IMR-90 (cell line): ENCODE results near the gene MYO1A. TPM values are rescaled to one million over a fixed set of nuclear protein-coding genes. Genes with fewer than 3 reads are reported as not detected.

Source experiments
- ATAC-seq: fragments of 200-7000 bp; cut with Tn5 transposase; 2 replicates; pipeline ENCODE4 v1.9.1; 2020; ENCODE audit warnings: low read depth, mild to moderate bottlenecking, moderate library complexity
- BruUV-seq: library from RNA; stranded (reverse); fragments of 400-500 nt; replicated peaks from 2 replicates; lab custom pipeline; 2021; lab: Mats Ljungman, UMichigan
- CTCF ChIA-PET: fragments of 300-600 bp; formaldehyde crosslinking; extraction: SDS; loops from one replicate; lab custom pipeline; 2021; ENCODE audit warnings: antibody characterized with exemption; lab: Yijun Ruan, JAX
- POLR2A ChIA-PET: fragments of 300-600 bp; sonication (Branson Sonifier 250); formaldehyde crosslinking; loops from one replicate; lab custom pipeline; 2022; ENCODE audit warnings: antibody characterized with exemption; ENCODE audit not compliant: unreplicated experiment; lab: Charles Lee
- DNase-seq: peaks from one replicate; pipeline ENCODE4 v3.0.0; 2013
- H2AFZ ChIP-seq: replicated peaks from 2 replicates; pipeline ENCODE3; 2013; ENCODE audit warnings: low read length, mild to moderate bottlenecking; ENCODE audit not compliant: poor library complexity
- H2AK5ac ChIP-seq: 2 replicates; pipeline ENCODE4 v1.6.1; 2013; ENCODE audit warnings: low read depth, low read length, inconsistent platforms
- H2AK9ac ChIP-seq: replicated peaks from 2 replicates; pipeline ENCODE3; 2013; ENCODE audit warnings: mild to moderate bottlenecking, low read depth, low read length, moderate library complexity; ENCODE audit not compliant: poor library complexity
- H2BK120ac ChIP-seq: 2 replicates; pipeline ENCODE4 v1.6.1; 2013; ENCODE audit warnings: low read depth, low read length, inconsistent platforms
- H2BK15ac ChIP-seq: 3 replicates; pipeline ENCODE4 v1.6.1; 2013; ENCODE audit warnings: low read depth, low read length, inconsistent platforms
- H2BK20ac ChIP-seq: 2 replicates; pipeline ENCODE4 v1.6.1; 2013; ENCODE audit warnings: low read depth, mild to moderate bottlenecking, inconsistent platforms, low read length, moderate library complexity
- H2BK5ac ChIP-seq: 2 replicates; pipeline ENCODE4 v1.6.1; 2013; ENCODE audit warnings: mild to moderate bottlenecking, low read depth, low read length, inconsistent platforms; ENCODE audit not compliant: poor library complexity, severe bottlenecking
- H3K14ac ChIP-seq: replicated peaks from 2 replicates; pipeline ENCODE4 v1.6.1; 2013; ENCODE audit warnings: low read depth, low read length, inconsistent platforms
- H3K18ac ChIP-seq: 2 replicates; pipeline ENCODE4 v1.6.1; 2013; ENCODE audit warnings: low read depth, low read length, control low read depth
- H3K23ac ChIP-seq: 2 replicates; pipeline ENCODE4 v1.6.1; 2013; ENCODE audit warnings: low read depth, low read length, inconsistent platforms
- H3K27ac ChIP-seq: 2 replicates; pipeline ENCODE4 v1.5.1; 2013; ENCODE audit warnings: mild to moderate bottlenecking, control low read depth, low read length; ENCODE audit not compliant: insufficient read depth
- H3K27me3 ChIP-seq: 2 replicates; pipeline ENCODE4 v1.6.1; 2013; ENCODE audit warnings: low read length; ENCODE audit not compliant: control insufficient read depth, insufficient read depth
- H3K36me3 ChIP-seq: 2 replicates; pipeline ENCODE4 v1.6.1; 2013; ENCODE audit warnings: low read length, mixed read lengths; ENCODE audit not compliant: control insufficient read depth, insufficient read depth
- H3K4ac ChIP-seq: 2 replicates; pipeline ENCODE4 v1.6.1; 2013; ENCODE audit warnings: low read depth, low read length, inconsistent platforms
- H3K4me1 ChIP-seq: 2 replicates; pipeline ENCODE4 v1.6.1; 2013; ENCODE audit warnings: low read length, mixed read lengths; ENCODE audit not compliant: control insufficient read depth, insufficient read depth
- H3K4me2 ChIP-seq: 2 replicates; pipeline ENCODE4 v1.6.1; 2013; ENCODE audit warnings: low read depth, mild to moderate bottlenecking, control low read depth, low read length, moderate library complexity
- H3K4me3 ChIP-seq: 2 replicates; pipeline ENCODE4 v1.5.1; 2013; ENCODE audit warnings: low read depth, mild to moderate bottlenecking, control low read depth, low read length, moderate library complexity; ENCODE audit not compliant: insufficient read depth
- H3K56ac ChIP-seq: 2 replicates; pipeline ENCODE4 v1.6.1; 2013; ENCODE audit warnings: low read length, inconsistent platforms; ENCODE audit not compliant: insufficient read depth; ENCODE audit errors: extremely low read depth
- H3K79me1 ChIP-seq, 2 experiments: 2 replicates each; pipeline ENCODE4 v1.6.1; 2013; ENCODE audit warnings: low read length in 2 of 2, inconsistent platforms in 1 of 2, low read depth in 1 of 2
- H3K9ac ChIP-seq: 2 replicates; pipeline ENCODE4 v1.6.1; 2013; ENCODE audit warnings: low read depth, low read length, control low read depth
- H3K9me1 ChIP-seq: 2 replicates; pipeline ENCODE4 v1.6.1; 2013; ENCODE audit warnings: low read length, inconsistent platforms; ENCODE audit not compliant: insufficient read depth
- H3K9me3 ChIP-seq: 2 replicates; pipeline ENCODE4 v1.6.1; 2013; ENCODE audit warnings: low read length; ENCODE audit not compliant: control insufficient read depth, insufficient read depth
- H4K20me1 ChIP-seq: 2 replicates; pipeline ENCODE4 v1.6.1; 2013; ENCODE audit warnings: low read length, inconsistent platforms; ENCODE audit not compliant: insufficient read depth
- H4K5ac ChIP-seq: 2 replicates; pipeline ENCODE4 v1.6.1; 2013; ENCODE audit warnings: mild to moderate bottlenecking, low read depth, low read length, control low read depth
- H4K8ac ChIP-seq, 2 experiments: 2 replicates each; pipeline ENCODE4 v1.6.1; 2013; ENCODE audit warnings: low read depth in 2 of 2, low read length in 2 of 2, control low read depth in 1 of 2, inconsistent platforms in 1 of 2
- H4K91ac ChIP-seq: 2 replicates; pipeline ENCODE4 v1.6.1; 2013; ENCODE audit warnings: low read depth, low read length, inconsistent platforms; ENCODE audit not compliant: insufficient read depth
- BHLHE40 ChIP-seq: fragments of 150-350 bp; IDR thresholded peaks from 2 replicates; pipeline ENCODE4 v1.6.1; 2016; ENCODE audit warnings: mild to moderate bottlenecking, low read depth, low read length
- CEBPB ChIP-seq: IDR thresholded peaks from 2 replicates; pipeline ENCODE4 v1.6.1; 2012; ENCODE audit warnings: low read depth, low read length, improper control_type of control experiment
- CHD1 ChIP-seq: IDR thresholded peaks from 2 replicates; pipeline ENCODE4 v1.6.1; 2012; ENCODE audit warnings: low read depth, low read length, improper control_type of control experiment
- CTCF ChIP-seq: conservative IDR thresholded peaks from 2 replicates; pipeline ENCODE4 v1.5.1; 2012; ENCODE audit warnings: mild to moderate bottlenecking, low read depth, low read length, improper control_type of control experiment
- MAFK ChIP-seq: IDR thresholded peaks from 2 replicates; pipeline ENCODE4 v1.6.1; 2012; ENCODE audit warnings: low read depth, low read length, improper control_type of control experiment
- MAZ ChIP-seq: IDR thresholded peaks from 2 replicates; pipeline ENCODE4 v1.6.1; 2012; ENCODE audit warnings: low read depth, mild to moderate bottlenecking, low read length, improper control_type of control experiment, moderate library complexity, borderline replicate concordance
- MXI1 ChIP-seq: IDR thresholded peaks from 2 replicates; pipeline ENCODE4 v1.6.1; 2012; ENCODE audit warnings: low read depth, mild to moderate bottlenecking, low read length, moderate library complexity, borderline replicate concordance
- NFE2L2 ChIP-seq: fragments of 150-350 bp; IDR thresholded peaks from 2 replicates; pipeline ENCODE4 v1.6.1; 2016; ENCODE audit warnings: low read depth, mild to moderate bottlenecking, low read length
- POLR2A ChIP-seq: IDR thresholded peaks from 2 replicates; pipeline ENCODE4 v1.6.1; 2012; ENCODE audit warnings: mild to moderate bottlenecking, low read depth, low read length
- RAD21 ChIP-seq: IDR thresholded peaks from 2 replicates; pipeline ENCODE4 v1.6.1; 2012; ENCODE audit warnings: low read length, improper control_type of control experiment
- RCOR1 ChIP-seq: IDR thresholded peaks from 2 replicates; pipeline ENCODE4 v1.6.1; 2012; ENCODE audit warnings: mild to moderate bottlenecking, low read length, improper control_type of control experiment; ENCODE audit not compliant: insufficient replicate concordance
- RFX5 ChIP-seq: IDR thresholded peaks from 2 replicates; pipeline ENCODE4 v1.8.0; 2012; ENCODE audit warnings: low read depth, mild to moderate bottlenecking, low read length, moderate library complexity
- SMC3 ChIP-seq: fragments of 150-350 bp; IDR thresholded peaks from 2 replicates; pipeline ENCODE4 v1.6.1; 2016; ENCODE audit warnings: low read depth, mild to moderate bottlenecking, antibody characterized with exemption, low read length, moderate library complexity
- USF2 ChIP-seq: fragments of 150-350 bp; IDR thresholded peaks from 2 replicates; pipeline ENCODE4 v1.6.1; 2017; ENCODE audit warnings: mild to moderate bottlenecking, antibody characterized with exemption, low read length, low read depth
- WGBS, 2 experiments: methylation state at CpG; one replicate each; pipeline versions ENCODE4 v1.1.5 to v1.1.7; 2013; ENCODE audit warnings: missing lambda C conversion rate in 2 of 2; ENCODE audit not compliant: insufficient read length in 1 of 2; ENCODE audit errors: extremely low coverage in 2 of 2; 5-methylcytosine and 5-hydroxymethylcytosine counted together
- dilution Hi-C: fragments of 300-500 bp; cut with HindIII; formaldehyde crosslinking; loops from one replicate; pipeline ENCODE4 v1.14.3; 2018; ENCODE audit warnings: low sequenced_read_pairs; ENCODE audit not compliant: unreplicated experiment
- in situ Hi-C: fragments of 300-500 bp; cut with MboI; formaldehyde crosslinking; loops from 3 replicates; pipeline ENCODE4 v1.14.3; 2019; ENCODE audit warnings: low sequenced_read_pairs, inconsistent platforms, mixed read lengths
- intact Hi-C: fragments of 100-400 bp; cut with micrococcal nuclease; formaldehyde crosslinking; loops from 2 replicates; pipeline ENCODE4 v1.10.0; 2022
- polyA plus RNA-seq, 3 experiments: library from polyadenylated mRNA; depleted of rRNA; stranded (reverse); fragments of >200 nt; gene quantifications; 2 replicates each; pipeline ENCODE4 v1.2.3, GENCODE V29; 2012; ENCODE audit warnings: low replicate concordance in 1 of 3
- total RNA-seq: library from RNA; depleted of rRNA; stranded (reverse); fragments of >200 nt; gene quantifications from 2 replicates; pipeline ENCODE4 v1.2.3, GENCODE V29; 2012
- TF ChIP-seq, protein P1 (sequence below): fragments of 150-350 bp; IDR thresholded peaks from 2 replicates; pipeline ENCODE4 v1.6.1; 2016; ENCODE audit warnings: low read depth, mild to moderate bottlenecking, low read length, moderate library complexity, borderline replicate concordance

Gene MYO1A
- total and polyA plus RNA-seq, 2 of the 4 experiments (the other 2 are of a cell fraction): under 0.01 TPM; not detected in 1

GRCh38 chr12:57085999-57086492, 36.1 kb upstream of the MYO1A start:
- peak overlapping the region; percentile 92 for H2BK120ac ChIP-seq
- peak overlapping the region; percentile 85 for H2AFZ ChIP-seq
- H3K56ac ChIP-seq: peak overlapping the region; percentile 94
- dilution Hi-C loops: no loop called here
- H2BK15ac ChIP-seq: peak overlapping the region; percentile 90
- in situ Hi-C loops: no loop called here
- peaks cover 5 to 28% of the 10 kb centered on the region in 2 experiments; a peak in 3 of 4 replicates for H3K79me1 ChIP-seq
- peak overlapping the region; percentile 63 for H2BK20ac ChIP-seq
- H3K9ac ChIP-seq: peak overlapping the region; percentile 91
- peak overlapping the region; percentile 86 to 93 for H4K8ac ChIP-seq
- BruUV-seq: no TSS peak
- H4K5ac ChIP-seq: peak overlapping the region; percentile 34
- ChIA-PET CTCF (interaction anchor here (1.0 kb wide), 1 partner anchor 153 kb away, joined by 3 read pairs; no protein-coding TSS in a partner anchor), POLR2A (interaction anchor here (1.0 kb wide), 1 partner anchor 42 kb away, joined by 4 read pairs; no protein-coding TSS in a partner anchor)
- peak overlapping the region; percentile 80 for H3K18ac ChIP-seq
- peak overlapping the region; percentile 88 for H2BK5ac ChIP-seq
- peak overlapping the region; percentile 98 for H3K4ac ChIP-seq
- peak overlapping the region; percentile 95 for H4K91ac ChIP-seq
- peak overlapping the region; percentile 98 for H2AK9ac ChIP-seq
- H4K20me1 ChIP-seq: peaks cover 18% of the 10 kb centered on the region
- H3K9me1 ChIP-seq: peaks cover 6% of the 10 kb centered on the region
- peak overlapping the region; percentile 98 for H3K27ac ChIP-seq
- intact Hi-C loops: no loop called here
- H3K9me3 ChIP-seq: no peaks in the 10 kb centered on the region
- H3K27me3 ChIP-seq: no peaks in the 10 kb centered on the region
- peak overlapping the region; percentile 89 for H2AK5ac ChIP-seq
- H3K4me3 ChIP-seq: peak overlapping the region; percentile 59
- peak overlapping the region; percentile 98 for H3K23ac ChIP-seq
- H3K4me2 ChIP-seq: peak overlapping the region; percentile 62
- peaks cover 8% of the 10 kb centered on the region for H3K4me1 ChIP-seq
- TF ChIP-seq POLR2A: no peak
- no peak for TF ChIP-seq MAFK
- peak; percentile 51; the same call in 1 of the 2 replicates for TF ChIP-seq USF2
- peak; percentile 76; the same call in 1 of the 2 replicates for TF ChIP-seq MXI1
- no peak for TF ChIP-seq CHD1
- no peak for TF ChIP-seq CTCF
- no peak for TF ChIP-seq RAD21
- TF ChIP-seq RCOR1: no peak
- no peak for TF ChIP-seq SMC3
- TF ChIP-seq NFE2L2: no peak
- TF ChIP-seq CEBPB: no peak
- TF ChIP-seq, protein P1, sequence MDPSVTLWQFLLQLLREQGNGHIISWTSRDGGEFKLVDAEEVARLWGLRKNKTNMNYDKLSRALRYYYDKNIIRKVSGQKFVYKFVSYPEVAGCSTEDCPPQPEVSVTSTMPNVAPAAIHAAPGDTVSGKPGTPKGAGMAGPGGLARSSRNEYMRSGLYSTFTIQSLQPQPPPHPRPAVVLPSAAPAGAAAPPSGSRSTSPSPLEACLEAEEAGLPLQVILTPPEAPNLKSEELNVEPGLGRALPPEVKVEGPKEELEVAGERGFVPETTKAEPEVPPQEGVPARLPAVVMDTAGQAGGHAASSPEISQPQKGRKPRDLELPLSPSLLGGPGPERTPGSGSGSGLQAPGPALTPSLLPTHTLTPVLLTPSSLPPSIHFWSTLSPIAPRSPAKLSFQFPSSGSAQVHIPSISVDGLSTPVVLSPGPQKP: no peak
- peak; percentile 83 for TF ChIP-seq BHLHE40
- TF ChIP-seq MAZ: peak; percentile 32; the same call in 1 of the 2 replicates
- no peak for TF ChIP-seq RFX5
- H3K36me3 ChIP-seq: peaks cover 7% of the 10 kb centered on the region
- ATAC-seq (no peak), DNase-seq (peak; percentile 69)
- H3K14ac ChIP-seq: peak overlapping the region; percentile 97
- no CpG with 5 or more reads among the region's 12 CpGs for WGBS, 2 experiments
